Keratinocyte (primary cell): ENCODE results near the gene NTN5. TPM values are rescaled to one million over a fixed set of nuclear protein-coding genes. Genes with fewer than 3 reads are reported as not detected.

Source experiments
- DNase-seq: peaks from one replicate; pipeline ENCODE4 v3.0.0-alpha.2; 2011; ENCODE audit warnings: low read depth, missing footprints, low spot score
- FAIRE-seq: peaks from 2 replicates; lab custom pipeline; 2011; peaks lifted over from hg19 to GRCh38; lab: Jason Lieb, UNC
- H2AFZ ChIP-seq: 2 replicates; pipeline ENCODE4 v1.6.0; 2012; ENCODE audit warnings: low read length, control low read depth, inconsistent platforms; ENCODE audit not compliant: control insufficient read depth
- H3K27ac ChIP-seq: 2 replicates; pipeline ENCODE4 v1.5.1; 2011; ENCODE audit warnings: low read length; ENCODE audit not compliant: control insufficient read depth, insufficient read depth
- H3K27me3 ChIP-seq: 3 replicates; pipeline ENCODE4 v1.6.0; 2011; ENCODE audit warnings: low read length; ENCODE audit not compliant: control insufficient read depth, insufficient read depth; ENCODE audit errors: extremely low read depth
- H3K36me3 ChIP-seq, 2 experiments: 2 replicates in 1 of 2; 3 replicates in 1 of 2; pipeline ENCODE4 v1.5.1; 2011; ENCODE audit warnings: low read length in 2 of 2, mild to moderate bottlenecking in 1 of 2; ENCODE audit not compliant: control insufficient read depth in 2 of 2, insufficient read depth in 2 of 2; ENCODE audit errors: extremely low read depth in 1 of 2
- H3K4me1 ChIP-seq: 3 replicates; pipeline ENCODE4 v1.5.1; 2011; ENCODE audit warnings: low read length; ENCODE audit not compliant: control insufficient read depth, insufficient read depth; ENCODE audit errors: extremely low read depth
- H3K4me2 ChIP-seq: 3 replicates; pipeline ENCODE4 v1.6.0; 2011; ENCODE audit warnings: low read depth, low read length; ENCODE audit not compliant: control insufficient read depth, insufficient read depth; ENCODE audit errors: extremely low read depth
- H3K4me3 ChIP-seq, 3 experiments: fragments of 200-600 bp in 1 of 3; sonication (generic) in 1 of 3; 2 replicates in 2 of 3; 3 replicates in 1 of 3; pipeline ENCODE4 v1.5.1; 2011 to 2016; ENCODE audit warnings: low read length in 3 of 3, mild to moderate bottlenecking in 3 of 3, control low read depth in 2 of 3, inconsistent platforms in 1 of 3, low read depth in 1 of 3, mixed read lengths in 1 of 3, mixed run types in 1 of 3, moderate library complexity in 1 of 3; ENCODE audit not compliant: control insufficient read depth in 2 of 3, insufficient read depth in 2 of 3; ENCODE audit errors: extremely low read depth in 1 of 3
- H3K79me2 ChIP-seq: 2 replicates; pipeline ENCODE4 v1.6.0; 2012; ENCODE audit warnings: low read length; ENCODE audit not compliant: control insufficient read depth, insufficient read depth
- H3K9ac ChIP-seq: 3 replicates; pipeline ENCODE4 v1.6.0; 2011; ENCODE audit warnings: low read length; ENCODE audit not compliant: control insufficient read depth, insufficient read depth; ENCODE audit errors: extremely low read depth
- H3K9me1 ChIP-seq: 3 replicates; pipeline ENCODE4 v1.6.0; 2011; ENCODE audit warnings: low read length; ENCODE audit not compliant: control insufficient read depth, insufficient read depth; ENCODE audit errors: extremely low read depth
- H3K9me3 ChIP-seq: 2 replicates; pipeline ENCODE4 v1.5.1; 2012; ENCODE audit warnings: low read depth, low read length; ENCODE audit not compliant: control insufficient read depth
- H4K20me1 ChIP-seq: 3 replicates; pipeline ENCODE4 v1.6.0; 2011; ENCODE audit warnings: low read length; ENCODE audit not compliant: control insufficient read depth, insufficient read depth; ENCODE audit errors: extremely low read depth
- CTCF ChIP-seq, 3 experiments: IDR thresholded peaks in 1 of 3; conservative IDR thresholded peaks in 1 of 3; optimal IDR thresholded peaks in 1 of 3; 2 replicates in 2 of 3; 3 replicates in 1 of 3; pipeline versions ENCODE3 to v1.5.1; 2011; ENCODE audit warnings: low read length in 3 of 3, mild to moderate bottlenecking in 3 of 3, moderate library complexity in 2 of 3, control low read depth in 1 of 3, inconsistent platforms in 1 of 3; ENCODE audit not compliant: insufficient read depth in 2 of 3; ENCODE audit errors: extremely low read depth in 1 of 3
- EZH2 ChIP-seq: IDR thresholded peaks from one replicate; pipeline ENCODE4 v1.6.1; 2012; ENCODE audit warnings: inconsistent platforms, mild to moderate bottlenecking, low read length, moderate library complexity
- dilution Hi-C: fragments of 300-500 bp; cut with MboI; formaldehyde crosslinking; loops from one replicate; pipeline ENCODE4 v1.7.0; 2020; ENCODE audit warnings: low sequenced_read_pairs; ENCODE audit not compliant: extremely low pct_ligation_motif_present
- polyA plus RNA-seq, 5 experiments: library from polyadenylated mRNA; depleted of rRNA in 3 of 5; stranded (reverse) in 3 of 5; stranded (forward) in 1 of 5; unstranded in 1 of 5; fragments of >200 nt; gene quantifications; 1 replicate in 1 of 5; 2 replicates in 3 of 5; 3 replicates in 1 of 5; pipeline versions ENCODE4 v1.2.1 to v1.2.3, GENCODE V29; 2011 to 2012; ENCODE audit warnings: missing spikeins in 2 of 5, low read depth in 1 of 5, low replicate concordance in 1 of 5

NTN5 gene
- polyA plus RNA-seq, 1 donor (not counting 4 experiments of a cell fraction or from before 2014, with no cell fraction given), result 0.07 TPM

DNA sequence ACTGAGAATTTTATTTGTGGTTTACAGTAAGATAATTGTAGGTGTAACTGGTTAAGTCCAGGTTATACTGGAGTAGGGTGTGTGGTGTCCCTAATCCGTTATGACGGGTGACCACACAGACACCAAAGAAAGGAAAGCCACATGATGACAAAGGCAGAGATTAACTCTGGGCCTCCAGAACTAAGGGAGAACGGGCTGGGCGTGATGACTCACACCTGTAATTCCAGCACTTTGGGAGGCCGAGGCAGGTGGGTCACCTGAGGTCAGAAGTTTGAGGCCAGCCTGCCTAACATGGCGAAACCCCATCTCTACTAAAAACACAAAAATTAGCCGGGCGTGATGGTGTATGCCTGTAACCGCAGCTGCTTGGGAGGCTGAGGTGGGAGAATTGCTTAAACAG is 12.8 kb upstream of the NTN5 start:
- dilution Hi-C loops, result no loop called here
- FAIRE-seq, result no peak

GRCh38 chr19:48683349-48683748 is 10.5 kb upstream of the NTN5 start:
- Histone ChIP-seq H3K79me2 (no peaks in the 10 kb centered on the region), H3K9ac (no peak overlapping the region), H3K4me2 (no peak overlapping the region), H4K20me1 (no peaks in the 10 kb centered on the region), H3K4me1 (no peaks in the 10 kb centered on the region), H3K27ac (no peak overlapping the region), H3K9me3 (no peaks in the 10 kb centered on the region), H2AFZ (no peak overlapping the region), H3K4me3 (no peak overlapping the region), H3K36me3 (no peaks in the 10 kb centered on the region), H3K9me1 (no peaks in the 10 kb centered on the region), H3K27me3 (no peaks in the 10 kb centered on the region)
- FAIRE-seq, result no peak
- TF ChIP-seq CTCF (optimal IDR thresholded peaks at IDR 0.05 in 1 of 3, IDR thresholded peaks at IDR 0.05 in 1 of 3, conservative IDR thresholded peaks at IDR 0.05 in 1 of 3; ENCODE audit: extremely low read depth in 1 of 3, insufficient read depth in 2 of 3, low read length in 3 of 3), result no peak
- no peak for TF ChIP-seq EZH2
- dilution Hi-C loops, result no loop called here
- no peak for DNase-seq

More for the DNA sequence above, 12.8 kb upstream of the NTN5 start:
- no peaks in the 10 kb centered on the region for H3K36me3 ChIP-seq
- no peak overlapping the region for H3K4me2 ChIP-seq
- no peak for DNase-seq
- no peak overlapping the region for H3K4me3 ChIP-seq
- H3K9me3 ChIP-seq, result no peaks in the 10 kb centered on the region
- H3K9me1 ChIP-seq, result no peaks in the 10 kb centered on the region
- H4K20me1 ChIP-seq, result no peaks in the 10 kb centered on the region
- no peaks in the 10 kb centered on the region for H3K4me1 ChIP-seq
- TF ChIP-seq EZH2 (no peak), CTCF (optimal IDR thresholded peaks at IDR 0.05 in 1 of 3, IDR thresholded peaks at IDR 0.05 in 1 of 3, conservative IDR thresholded peaks at IDR 0.05 in 1 of 3; ENCODE audit: extremely low read depth in 1 of 3, insufficient read depth in 2 of 3, low read length in 3 of 3) (no peak)
- no peak overlapping the region for H3K27ac ChIP-seq
- H3K79me2 ChIP-seq, result no peaks in the 10 kb centered on the region
- no peak overlapping the region for H3K9ac ChIP-seq
- H2AFZ ChIP-seq, result no peak overlapping the region
- H3K27me3 ChIP-seq, result no peaks in the 10 kb centered on the region
